CD1c-positive myeloid dendritic cell (primary cell): Measurements from ENCODE around the gene KLHL10.

Experiments
- DNase-seq: peaks from one replicate; pipeline ENCODE4 v3.0.0-alpha.2; 2016; ENCODE audit errors: extremely low spot score

The KLHL10 gene

DNA sequence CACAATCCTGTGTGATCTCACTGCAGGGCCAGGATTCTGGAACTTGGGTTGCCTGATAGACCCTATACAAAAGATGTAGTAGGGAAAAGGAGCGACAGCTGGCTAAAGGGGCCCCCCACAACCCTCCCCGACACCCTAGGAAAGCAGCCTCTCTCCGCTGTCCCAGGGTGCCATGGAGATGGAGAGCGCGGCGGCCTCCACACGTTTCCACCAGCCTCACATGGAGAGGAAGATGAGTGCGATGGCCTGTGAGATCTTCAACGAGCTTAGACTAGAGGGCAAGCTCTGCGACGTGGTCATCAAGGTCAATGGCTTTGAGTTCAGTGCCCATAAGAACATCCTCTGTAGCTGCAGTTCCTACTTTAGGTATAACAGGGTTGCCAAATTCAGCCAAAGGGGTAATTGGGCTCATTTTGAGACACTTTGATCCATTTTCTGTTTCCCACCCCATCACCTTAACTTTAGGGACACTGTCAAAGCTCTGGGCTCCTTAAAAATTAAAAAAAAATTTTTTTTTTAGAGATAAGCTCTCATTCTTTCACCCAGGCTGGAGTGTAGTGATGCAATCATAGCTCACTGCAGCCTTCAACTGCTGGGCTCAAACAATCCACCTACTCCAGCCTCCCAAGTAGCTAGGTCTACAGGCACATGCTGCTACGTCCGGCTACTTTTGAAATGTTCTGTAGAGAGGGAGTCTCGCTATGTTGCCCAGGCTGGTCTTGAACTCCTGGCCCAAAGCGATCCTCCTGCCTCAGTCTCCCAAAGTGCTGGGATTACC, at the start of gene KLHL10:
KLHL10 (plus strand) TSS at position 65 of the 778 bp plus-strand sequence; CDS start at position 173, 108 bp downstream.
- DNase-seq: no peak

DNA sequence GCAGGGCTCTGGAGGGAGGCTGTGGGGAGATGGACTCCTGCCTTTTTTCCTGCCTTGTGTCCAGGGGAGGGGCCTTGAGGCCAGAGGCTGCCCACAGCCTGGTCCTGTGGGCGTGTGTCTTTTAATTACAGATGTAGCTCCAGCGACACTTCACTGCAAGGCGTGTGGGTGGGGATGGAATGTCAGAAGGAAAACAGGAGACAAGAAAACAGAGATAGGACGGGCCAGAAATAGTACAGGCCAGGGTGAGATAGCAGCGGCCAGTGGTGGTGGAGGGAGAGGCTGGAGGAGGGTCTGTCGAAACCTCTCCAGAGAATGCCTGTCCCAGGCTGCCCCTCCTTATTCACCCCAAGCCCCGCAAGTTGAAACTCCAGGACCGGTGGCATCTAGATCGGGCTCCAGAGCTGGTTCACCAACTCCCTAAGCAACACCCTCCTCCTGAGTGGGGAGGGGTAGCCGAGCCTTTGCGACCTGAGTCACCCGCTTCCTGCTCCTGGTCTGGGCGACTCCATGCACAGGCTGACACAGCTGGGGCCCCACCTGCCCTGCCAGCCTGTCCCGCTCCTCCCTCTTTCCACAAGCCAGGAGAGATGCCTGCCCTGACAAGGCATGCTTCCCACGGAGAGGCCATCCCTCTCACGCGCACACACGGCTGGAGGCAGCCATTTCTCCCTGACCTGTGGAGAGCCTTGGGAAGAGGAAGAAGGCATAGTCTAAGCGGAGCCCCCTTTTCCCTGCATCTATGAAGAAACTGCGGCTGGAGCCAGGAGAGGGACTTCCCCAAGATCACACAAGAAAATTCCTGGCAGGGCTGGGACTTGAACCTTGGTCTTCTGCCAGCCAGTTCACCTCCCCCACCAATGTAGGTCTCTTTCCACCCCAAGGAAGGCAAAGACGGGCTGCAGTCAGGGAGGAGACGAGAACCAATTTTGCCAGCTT, 44.5 kb upstream of the KLHL10 start:
- DNase-seq: no peak

DNA sequence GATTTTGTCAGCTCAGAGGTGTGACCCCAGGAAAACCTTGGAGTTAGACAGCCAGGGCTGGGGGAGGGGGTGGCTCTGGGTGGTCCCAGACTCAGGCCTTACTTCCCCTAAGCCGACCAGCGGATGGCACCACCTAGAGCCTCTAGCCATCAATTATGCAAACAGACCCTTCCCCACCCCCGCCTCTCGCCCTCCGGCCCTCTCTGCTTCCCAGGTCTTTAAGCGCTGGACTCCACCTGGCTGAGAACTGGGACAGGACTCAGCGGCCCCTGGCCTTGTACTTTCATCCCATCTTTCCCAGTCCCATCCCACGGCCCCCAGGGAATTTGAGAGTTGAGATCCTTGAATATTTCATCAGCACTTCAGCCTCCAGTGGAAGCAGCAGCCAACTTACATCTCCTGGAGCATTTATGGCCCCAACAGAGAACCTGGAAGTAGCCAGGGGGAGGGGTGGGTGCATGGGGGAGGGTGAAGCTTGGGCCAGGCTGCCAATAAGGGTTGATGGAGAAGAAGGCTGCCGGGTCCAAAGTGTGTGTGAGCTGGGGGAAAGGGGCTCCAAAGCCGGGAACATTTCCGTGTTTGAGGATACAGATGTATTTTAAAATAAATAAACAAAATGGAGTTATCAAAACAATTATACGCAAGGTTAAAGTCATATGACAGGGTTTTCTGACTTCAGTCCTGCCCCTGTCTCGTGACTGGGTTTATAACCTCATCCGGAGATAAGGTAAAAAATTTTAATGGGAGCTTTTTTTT, 43.7 kb upstream of the KLHL10 start:
- no peak for DNase-seq

DNA sequence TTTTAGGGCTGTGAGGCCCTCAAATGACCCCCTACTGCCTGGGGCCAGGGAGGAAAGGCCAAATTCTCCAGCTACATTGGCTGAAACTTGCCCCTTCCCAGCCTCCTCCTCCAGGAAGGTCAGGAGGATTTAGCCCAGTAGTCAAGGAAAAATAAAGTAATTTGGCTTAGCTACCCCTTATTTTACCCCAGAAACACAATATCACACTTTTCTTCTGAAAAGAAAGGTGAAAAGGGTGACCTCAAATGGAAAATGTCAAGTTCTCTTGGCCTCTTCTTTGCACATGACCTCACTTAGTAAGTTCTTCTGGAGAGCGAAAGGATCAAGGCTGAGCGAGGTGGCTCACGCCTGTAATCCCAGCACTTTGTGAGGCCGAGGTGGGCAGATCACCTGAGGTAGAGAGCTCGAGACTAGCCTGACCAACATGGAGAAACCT, 43.1 kb upstream of the KLHL10 start:
- no peak for DNase-seq

DNA sequence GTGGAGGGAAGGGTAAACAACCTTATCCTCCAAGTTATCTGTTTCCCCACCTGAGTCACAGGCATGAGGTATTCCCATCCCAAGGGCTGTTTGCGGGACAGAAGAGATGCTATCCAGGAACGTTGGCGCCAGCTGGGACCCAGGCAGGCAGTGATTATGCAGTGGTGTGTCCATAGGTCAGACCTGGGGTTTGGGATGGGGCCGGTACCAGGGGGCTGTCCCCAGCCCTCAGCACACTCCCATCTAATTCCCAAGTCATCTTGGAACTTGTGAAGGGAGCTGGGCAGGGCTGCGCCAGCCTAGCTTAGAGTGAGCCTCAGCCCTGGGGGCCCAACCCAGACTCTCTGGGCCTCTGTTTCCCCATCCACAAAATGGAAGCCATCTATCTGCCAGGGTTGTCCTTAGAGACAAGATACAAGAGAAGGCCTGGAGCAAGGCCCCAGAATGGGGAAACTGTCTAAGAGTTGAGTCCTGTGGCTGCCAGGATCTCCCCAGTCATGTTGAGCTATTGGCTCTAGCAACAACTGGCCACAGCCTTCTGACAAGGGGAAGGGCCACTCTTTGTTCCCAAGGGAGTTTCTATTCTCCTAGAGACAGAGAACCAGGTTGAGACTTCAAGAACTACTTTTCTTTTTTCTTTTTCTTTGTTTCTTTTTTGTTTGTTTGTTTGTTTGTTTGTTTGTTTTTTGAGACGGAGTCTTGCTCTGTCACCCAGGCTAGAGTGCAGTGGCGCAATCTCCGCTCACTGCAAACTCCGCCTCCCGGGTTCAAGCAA, 41.3 kb upstream of the KLHL10 start:
- peak; percentile 47 for DNase-seq

DNA sequence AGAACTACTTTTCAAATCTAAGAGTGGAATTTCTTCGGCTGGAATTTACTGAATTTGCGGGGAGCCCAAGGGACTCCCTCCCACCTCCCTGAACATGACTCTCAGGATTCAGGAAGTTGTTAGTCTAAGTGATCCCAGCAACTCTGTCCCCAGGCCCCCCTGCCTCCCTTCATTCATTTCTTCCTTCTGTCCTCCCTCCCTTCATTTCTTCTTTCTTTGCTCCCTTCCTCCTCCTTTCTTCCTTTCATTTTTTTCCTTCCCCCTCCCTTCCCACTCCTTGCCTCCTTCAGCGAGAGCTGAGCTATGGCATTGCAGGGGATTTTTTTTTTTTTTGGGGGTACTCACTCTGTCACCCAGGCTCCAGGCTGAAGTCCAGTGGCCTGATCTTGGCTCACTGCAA, 40.2 kb upstream of the KLHL10 start:
- DNase-seq: no peak

GRCh38 chr17:41799366-41799765, 38.3 kb upstream of the KLHL10 start:
- DNase-seq: no peak

GRCh38 chr17:41800601-41801373, 36.8 kb upstream of the KLHL10 start:
- no peak for DNase-seq

DNA sequence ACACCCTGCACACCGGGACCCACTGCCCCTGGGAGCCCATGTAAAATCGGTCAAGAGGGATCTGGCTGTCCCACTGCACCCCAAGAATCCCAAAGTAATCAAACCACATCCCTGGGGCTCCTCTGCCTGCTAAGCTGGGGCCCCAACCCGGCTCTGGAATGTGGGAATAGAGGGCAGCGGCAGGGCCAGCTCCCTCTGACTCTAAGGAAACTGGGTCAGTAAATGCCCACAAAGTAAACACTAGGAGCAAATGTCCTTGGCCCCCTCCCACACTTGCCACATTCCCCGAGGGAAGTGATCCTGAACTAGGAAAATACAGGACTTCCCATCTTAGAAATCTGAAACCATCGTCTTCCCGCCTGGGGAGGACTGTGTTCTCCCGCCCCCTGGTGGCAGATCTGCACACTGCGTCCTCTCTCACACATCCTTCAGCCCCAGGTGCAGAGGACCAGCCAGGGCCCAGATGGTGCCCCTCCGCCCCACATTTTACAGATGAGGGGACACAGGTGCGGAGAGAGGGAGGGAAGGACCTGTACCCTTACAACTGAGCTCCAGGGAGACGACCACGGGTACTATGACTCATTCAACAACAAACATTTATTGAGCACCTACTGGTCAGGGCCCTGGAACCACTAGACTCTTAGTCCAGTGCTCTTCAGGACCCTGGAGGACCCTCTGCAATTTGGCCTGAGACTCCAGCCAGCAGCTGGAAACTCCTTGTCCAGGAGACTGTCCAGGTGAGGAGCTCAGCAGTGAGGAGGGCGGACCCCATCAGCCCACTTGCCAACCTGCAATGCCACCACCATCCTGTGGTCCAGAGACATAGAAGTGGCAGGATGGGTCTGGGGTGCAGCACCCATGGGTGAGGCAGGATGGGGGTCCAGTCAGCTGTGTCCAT, 36.0 kb upstream of the KLHL10 start:
- DNase-seq: peak; percentile 84

DNA sequence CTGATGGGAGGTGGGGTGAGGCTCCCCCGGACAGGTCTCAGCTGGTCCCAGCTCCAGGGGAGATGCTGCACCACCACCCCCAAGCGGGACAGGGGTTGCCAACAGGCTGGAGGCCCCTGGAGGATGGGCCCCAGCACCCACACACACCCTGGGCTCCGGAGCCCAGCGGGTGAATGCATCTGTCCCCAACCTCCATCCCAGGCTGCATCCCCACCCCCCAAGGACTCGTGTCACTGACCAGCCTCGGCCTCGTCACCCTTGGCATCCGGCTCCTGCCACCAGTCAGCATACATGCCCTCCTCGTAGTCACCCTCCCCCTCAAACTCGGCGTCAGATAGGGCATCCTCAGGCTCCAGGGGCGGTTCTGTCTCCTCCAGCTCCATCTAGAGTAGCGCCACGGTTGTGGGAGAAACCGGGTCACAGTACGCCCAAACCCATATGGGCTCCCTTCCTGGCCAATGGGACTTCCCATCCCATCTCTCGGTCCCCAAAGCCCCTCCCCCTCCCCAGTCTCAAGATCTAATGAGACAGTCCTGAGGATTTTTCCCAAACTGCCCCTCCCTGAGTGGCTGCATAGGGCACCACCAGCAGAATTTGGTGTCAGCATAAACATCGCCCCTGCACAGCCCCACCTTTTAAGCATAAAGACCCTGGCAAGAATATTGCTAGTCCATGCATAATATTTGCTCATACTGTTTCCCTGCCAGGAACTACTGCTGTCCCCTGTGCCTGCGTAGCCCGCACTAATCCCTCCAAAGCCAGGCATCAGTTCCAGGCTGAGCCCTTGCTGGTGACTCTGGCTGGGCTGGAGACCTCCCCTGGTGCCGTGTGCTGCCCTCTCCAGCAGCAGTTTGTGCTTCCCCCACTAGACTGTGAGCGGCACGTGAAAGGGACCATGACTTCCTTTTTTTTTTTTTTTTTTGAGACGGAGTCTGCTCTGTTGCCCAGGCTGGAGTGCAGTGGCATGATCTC, 34.3 kb upstream of the KLHL10 start:
- DNase-seq: peak; percentile 62

DNA sequence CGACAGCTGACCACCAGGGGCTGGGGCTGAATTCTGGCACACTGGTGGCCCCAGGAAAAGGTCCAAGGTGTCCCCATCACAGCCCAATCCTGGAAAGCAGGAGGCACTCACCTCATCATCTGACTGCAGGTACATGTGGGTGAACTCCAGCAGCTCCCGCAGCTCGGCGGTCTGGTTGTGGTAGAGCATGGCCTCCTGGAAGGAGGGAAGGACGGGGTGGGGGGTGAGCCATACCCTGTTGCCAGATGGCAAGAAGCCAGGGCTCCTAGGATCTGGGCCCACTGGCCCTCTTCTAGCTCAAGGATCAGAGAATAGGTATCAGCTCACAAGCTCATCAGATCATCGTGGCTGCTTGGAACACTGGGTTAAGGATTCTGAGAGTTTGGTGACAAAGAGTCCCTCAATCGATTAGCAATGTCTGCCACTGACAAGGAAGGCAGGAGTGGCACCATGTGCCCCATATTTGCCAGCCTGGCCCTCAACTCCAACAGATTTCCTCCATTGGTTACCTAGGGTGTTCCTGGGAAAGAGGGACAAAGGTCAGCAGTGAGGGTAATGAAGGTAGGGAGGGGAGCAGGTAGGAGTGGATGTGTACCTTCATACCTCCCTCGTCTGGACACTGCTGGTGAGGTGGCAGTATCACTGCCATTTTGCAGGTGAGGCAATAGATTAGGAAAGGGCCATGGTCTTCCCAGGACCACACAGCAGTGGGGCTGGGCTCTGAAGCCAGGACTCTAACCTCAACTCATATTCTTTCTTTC, 30.8 kb upstream of the KLHL10 start:
- DNase-seq: no peak

DNA sequence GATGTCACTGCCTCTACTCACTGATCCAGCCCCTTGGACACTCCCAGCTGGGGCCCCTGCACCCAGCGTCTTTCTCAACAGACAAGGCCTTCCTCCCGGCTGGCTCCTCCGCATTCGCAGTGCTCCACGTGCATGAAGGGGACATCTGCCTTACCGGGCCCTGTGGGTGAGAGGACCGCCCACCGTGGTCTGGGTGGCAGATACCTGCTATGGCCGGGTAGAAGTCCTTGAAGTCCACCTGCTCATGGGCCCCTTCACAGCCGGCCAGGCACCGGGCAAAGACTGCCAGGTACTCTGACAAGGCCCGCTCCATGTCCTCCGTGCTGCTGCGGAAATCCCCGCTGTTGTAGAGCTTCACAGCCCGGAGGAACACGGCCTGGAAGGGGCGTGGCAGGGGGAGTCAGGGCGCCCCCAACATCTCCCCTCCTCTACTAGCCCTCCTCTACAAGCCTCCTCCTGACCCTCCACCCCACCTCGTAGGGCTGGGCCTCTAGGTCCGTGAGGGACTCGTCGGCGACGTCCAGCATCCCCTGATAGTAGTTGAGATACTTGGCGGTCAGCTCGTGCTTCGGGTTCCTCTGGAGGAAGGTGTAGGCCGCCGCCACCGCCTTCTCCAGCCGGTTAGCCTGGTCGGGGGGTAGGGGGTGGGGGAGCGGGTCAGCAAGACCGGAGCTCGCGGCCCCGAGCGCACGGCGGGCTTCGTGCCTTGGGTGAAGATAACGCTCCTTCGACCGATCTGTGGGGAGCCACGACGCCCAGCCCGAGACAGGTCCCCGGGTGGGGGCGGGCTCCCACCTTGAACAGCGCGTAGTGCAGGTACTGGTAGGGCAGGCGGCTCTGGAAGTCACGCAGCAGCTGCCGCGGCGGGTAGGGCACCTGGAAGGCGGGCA, 26.7 kb upstream of the KLHL10 start:
- DNase-seq: no peak

DNA sequence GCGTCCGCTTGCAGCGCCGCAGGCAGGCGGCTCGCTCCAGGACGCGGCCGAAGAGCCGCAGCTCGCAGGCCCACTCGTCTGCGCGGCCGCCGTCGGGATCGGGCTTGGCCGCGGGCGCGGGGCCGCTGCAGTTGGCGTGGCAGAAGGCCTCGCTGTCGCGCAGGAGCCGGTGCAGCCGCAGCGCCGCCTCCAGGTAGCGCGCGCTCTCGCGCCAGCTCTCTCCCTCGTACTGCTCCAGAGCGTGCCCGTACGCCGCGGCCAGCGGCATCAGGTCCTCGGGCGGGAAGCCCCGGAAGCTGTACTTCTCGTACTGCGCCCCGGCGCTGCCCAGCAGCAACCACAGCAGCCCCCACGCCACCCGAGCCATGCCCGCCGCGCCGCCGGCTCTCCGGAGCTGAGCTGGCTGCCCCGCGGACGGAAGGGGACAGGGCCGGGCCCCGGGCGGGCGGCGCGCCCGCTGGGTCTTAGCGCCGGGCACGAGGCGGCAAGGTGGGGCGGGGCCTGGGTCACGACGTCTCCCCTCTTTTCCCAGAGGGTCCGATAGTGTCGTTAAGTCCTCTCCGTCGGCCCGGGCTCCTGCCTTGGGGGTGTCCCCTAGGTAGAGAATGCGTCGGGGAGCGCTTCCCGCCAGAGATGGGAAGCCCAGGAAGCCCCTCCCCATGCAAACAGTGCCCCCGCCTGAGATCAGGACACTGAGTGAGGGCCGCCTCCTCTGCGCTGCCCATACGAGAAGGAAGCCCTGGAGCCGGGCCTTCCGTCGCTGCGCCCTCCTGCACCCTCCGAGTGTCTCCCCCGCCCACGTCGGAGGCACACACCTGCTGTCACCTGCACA, 25.9 kb upstream of the KLHL10 start, which contains the start of gene P3H4:
P3H4 (minus strand) TSS at position 401 of the 832 bp plus-strand sequence; CDS start at position 367, 34 bp downstream.
- DNase-seq: peak; percentile 80

DNA sequence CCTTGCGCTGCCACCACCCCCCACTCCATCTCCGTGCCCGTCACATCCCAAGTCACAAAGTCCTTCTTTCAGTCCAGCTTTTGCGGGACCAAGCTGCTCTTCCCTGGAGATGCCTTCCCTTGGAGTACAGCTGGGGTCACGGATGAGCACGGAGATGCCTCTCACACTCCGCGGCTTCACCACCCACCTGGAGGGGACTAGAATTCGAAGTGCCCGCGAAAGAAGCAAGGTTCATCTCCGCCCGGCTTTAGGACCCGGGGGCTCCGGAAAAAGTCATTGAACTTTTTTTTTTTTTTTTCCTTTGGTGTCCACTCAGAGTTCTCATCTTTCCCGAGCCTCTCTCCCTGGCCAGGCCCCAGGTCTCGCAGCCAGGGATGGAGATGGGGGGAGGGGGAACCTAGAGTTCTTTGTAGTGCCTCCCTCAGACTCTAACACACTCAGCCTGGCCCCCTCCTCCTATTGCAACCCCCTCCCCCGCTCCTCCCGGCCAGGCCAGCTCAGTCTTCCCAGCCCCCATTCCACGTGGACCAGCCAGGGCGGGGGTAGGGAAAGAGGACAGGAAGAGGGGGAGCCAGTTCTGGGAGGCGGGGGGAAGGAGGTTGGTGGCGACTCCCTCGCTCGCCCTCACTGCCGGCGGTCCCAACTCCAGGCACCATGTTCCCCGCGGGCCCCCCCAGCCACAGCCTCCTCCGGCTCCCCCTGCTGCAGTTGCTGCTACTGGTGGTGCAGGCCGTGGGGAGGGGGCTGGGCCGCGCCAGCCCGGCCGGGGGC, 25.1 kb upstream of the KLHL10 start, which contains the start of gene FKBP10:
FKBP10 (plus strand) TSS at position 624 of the 771 bp plus-strand sequence; CDS start at position 655, 31 bp downstream.
- no peak for DNase-seq
